Measurements from ENCODE around the gene COA8.

COA8 gene

DNA sequence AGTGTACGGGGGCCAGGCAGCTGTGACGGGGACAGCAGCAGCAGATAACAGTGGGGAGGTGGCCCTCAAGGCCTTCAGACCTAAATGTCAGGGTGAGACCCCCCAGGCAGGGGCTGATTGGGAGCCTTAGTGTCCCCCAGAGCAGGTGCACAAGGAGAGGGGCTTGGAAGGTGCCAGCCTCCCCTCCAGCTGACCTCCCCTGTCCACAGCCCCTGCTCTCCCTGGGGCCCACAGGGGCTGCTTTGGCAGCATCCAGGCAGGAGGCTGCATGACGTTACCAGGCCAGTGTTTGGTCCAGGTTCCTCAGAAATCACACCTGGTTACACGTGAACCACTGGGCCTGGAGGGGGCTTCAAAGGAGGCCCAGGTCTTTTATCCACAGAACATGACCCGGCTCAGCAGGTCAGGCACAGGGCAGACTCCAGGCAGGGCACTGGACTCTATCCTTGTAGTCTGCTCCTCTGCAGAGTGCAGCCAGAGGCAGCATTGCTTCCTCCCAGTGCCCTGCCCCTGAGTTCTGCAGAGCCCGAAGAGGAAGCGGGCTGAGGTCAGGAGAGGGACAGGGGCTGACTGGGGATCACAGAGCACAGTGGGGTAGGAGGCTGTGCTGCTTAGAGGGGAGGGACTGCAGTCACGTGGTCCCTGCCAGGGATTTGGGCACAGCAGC is 36.4 kb upstream of the COA8 start:
- DNase-seq (ENCODE audit: insufficient read length, low spot score) (no peak), FAIRE-seq (peak; percentile 33)
- TF ChIP-seq POU2F2 (IDR thresholded peaks at IDR 0.05; ENCODE audit: low read depth, low read length) (no peak), TAF1 (IDR thresholded peaks at IDR 0.05; ENCODE audit: low read depth, low read length) (no peak), POLR2AphosphoS5 (IDR thresholded peaks at IDR 0.05; ENCODE audit: low read depth, low read length) (no peak), PAX5 (IDR thresholded peaks at IDR 0.05; ENCODE audit: insufficient read depth, low read length, severe bottlenecking) (no peak)

DNA sequence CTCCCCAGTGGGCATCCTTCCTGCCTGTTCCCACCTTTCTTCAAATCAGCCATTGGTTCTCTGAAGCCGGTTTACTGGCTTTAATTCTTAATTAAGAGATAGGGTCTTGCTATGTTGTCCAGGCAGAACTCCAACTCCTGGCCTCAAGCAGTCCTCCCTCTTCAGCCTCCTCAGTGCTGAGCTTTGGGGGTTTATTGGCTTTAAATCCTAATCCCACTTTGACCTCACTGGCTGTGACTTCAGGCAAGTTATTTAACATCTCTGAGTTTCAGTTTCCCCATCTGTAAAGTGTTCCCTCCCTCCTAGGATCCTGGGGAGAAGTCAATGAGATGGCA is 35.9 kb upstream of the COA8 start:
- DNase-seq (ENCODE audit: insufficient read length, low spot score) (no peak), FAIRE-seq (no peak)
- TF ChIP-seq SPI1 (IDR thresholded peaks at IDR 0.05; ENCODE audit: low read depth, low read length), result no peak
- no peak for TF ChIP-seq TAF1 (IDR thresholded peaks at IDR 0.05; ENCODE audit: low read depth, low read length)
- no peak for TF ChIP-seq POLR2AphosphoS5 (IDR thresholded peaks at IDR 0.05; ENCODE audit: low read depth, low read length)
- TF ChIP-seq POU2F2 (IDR thresholded peaks at IDR 0.05; ENCODE audit: low read depth, low read length), result no peak
- TF ChIP-seq POLR2A (IDR thresholded peaks at IDR 0.05; ENCODE audit: low read depth, low read length), result no peak
- TF ChIP-seq PAX5 (IDR thresholded peaks at IDR 0.05; ENCODE audit: insufficient read depth, low read length, severe bottlenecking), result no peak

DNA sequence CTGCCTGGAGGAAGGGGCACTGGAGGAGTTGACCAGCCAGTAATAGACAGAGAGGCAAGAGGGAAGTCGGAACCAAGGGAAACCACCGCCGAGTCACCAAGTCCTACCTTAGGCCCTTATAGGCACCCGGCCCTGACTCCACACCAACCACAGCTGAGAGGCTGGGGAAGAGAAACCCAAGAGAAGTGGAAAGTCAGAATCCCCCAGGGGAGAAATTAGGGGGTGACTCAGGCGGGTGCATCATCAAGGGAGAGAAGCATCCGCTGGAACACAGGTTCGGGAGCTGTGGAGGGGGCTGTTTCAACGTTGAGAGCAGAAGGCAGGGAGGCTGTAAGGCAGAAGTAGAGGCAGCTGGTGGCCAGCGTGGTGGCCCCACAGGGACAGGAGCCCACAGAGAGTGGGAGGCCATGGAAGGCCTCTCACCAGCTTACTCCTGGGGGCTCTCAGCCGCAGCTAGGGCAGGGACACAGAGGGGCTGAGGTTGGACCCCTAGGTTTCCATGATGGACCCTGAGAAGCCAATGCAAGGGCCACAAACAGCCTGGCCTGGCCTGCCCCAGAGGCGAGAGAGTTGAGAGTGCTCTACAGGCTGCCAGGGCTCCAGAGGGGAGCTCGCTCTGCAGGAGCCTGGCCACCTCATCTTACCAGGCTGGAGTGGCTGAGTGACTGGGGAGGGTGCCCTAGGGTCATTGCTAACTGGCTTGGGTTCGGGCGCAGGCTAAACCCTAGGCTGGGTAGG is 35.2 kb upstream of the COA8 start:
- no peak for DNase-seq (ENCODE audit: insufficient read length, low spot score)
- TF ChIP-seq POLR2AphosphoS5 (IDR thresholded peaks at IDR 0.05; ENCODE audit: low read depth, low read length) (no peak), SPI1 (IDR thresholded peaks at IDR 0.05; ENCODE audit: low read depth, low read length) (peak; percentile 78)
- peak; percentile 85 for FAIRE-seq

DNA sequence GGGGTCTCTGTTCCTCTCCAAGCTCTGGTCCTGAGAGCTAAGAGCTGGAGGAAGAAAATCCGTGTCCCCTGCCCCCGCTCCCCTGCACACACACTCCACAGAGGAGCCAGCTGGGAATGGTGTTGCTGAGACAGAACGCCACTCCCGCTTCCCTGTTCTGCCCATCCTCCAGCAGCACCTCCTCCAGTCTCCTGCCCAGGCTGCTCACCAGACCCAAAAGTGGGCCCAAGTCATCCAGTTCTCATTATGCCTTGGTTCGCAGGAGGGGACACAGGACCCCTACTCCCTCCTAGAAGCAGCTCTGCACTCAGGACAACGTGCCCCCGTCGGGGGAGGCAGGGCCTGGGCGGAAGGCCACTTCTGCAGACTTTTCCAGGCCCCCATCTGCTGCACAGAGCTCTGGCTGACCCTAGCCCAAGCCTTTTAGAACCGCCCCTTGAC is 34.6 kb upstream of the COA8 start:
- DNase-seq (ENCODE audit: insufficient read length, low spot score), result no peak
- peak; percentile 63 for FAIRE-seq
- no peak for TF ChIP-seq TAF1 (IDR thresholded peaks at IDR 0.05; ENCODE audit: low read depth, low read length)
- no peak for TF ChIP-seq PAX5 (IDR thresholded peaks at IDR 0.05; ENCODE audit: insufficient read depth, low read length, severe bottlenecking)
- no peak for TF ChIP-seq POLR2AphosphoS5 (IDR thresholded peaks at IDR 0.05; ENCODE audit: low read depth, low read length)
- no peak for TF ChIP-seq POU2F2 (IDR thresholded peaks at IDR 0.05; ENCODE audit: low read depth, low read length)
- TF ChIP-seq POLR2A (IDR thresholded peaks at IDR 0.05; ENCODE audit: low read depth, low read length), result no peak
- no peak for TF ChIP-seq SPI1 (IDR thresholded peaks at IDR 0.05; ENCODE audit: low read depth, low read length)

DNA sequence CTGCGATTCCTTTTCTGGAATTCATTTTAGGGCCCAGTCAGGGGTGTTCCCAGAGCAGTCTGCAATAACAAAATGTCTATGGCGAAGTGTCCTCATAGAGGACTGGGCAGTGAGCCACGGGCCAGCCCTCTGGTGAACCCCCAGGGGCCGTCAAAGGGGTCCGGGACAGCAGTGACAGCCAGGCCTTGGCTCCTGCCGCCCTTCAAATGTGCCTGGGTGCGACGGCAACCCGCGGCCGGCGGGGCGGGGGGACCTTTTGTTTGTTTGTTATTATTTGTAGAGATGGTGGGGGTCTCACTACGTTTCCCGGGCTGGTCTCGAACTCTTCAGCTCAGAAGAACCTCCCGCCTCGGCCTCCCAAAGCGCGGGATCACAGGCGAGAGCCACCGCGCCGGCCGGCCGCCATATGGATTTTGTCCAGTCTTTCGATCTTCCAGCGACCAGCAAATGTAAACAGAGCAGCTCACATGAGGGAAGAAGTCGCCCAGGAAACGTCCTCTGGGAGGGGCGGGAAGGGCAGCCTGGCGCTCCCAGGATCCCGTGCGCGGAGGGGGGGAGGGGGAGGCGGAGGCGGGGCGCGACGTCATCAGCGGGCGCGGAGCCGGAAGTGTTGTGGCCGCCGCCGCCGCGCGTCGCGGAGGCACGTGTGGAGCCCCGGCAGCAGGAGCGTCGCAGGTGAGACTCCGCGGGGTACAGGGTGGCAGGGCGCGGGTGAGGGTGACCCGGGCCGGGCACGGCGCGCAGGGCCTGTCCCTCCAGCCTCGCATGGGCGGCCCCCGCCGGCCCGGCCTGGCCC is 34.0 kb upstream of the COA8 start, which contains the start of gene TRMT61A:
Gene TRMT61A, plus strand, starts transcription at position 610 of the 796 bp plus-strand sequence. CDS start 783 bp downstream, outside the sequence.
- DNase-seq (ENCODE audit: insufficient read length, low spot score) (peak; percentile 97), FAIRE-seq (peak; percentile 96)
- 0 out of 2 replicates have a peak, but pooled peaks have one; percentile 15 for TF ChIP-seq POLR2AphosphoS5 (IDR thresholded peaks at IDR 0.05; ENCODE audit: low read depth, low read length)
- no peak for TF ChIP-seq POU2F2 (IDR thresholded peaks at IDR 0.05; ENCODE audit: low read depth, low read length)
- TF ChIP-seq TAF1 (IDR thresholded peaks at IDR 0.05; ENCODE audit: low read depth, low read length), result 0 out of 2 replicates have a peak, but pooled peaks have one; percentile 26
- no peak for TF ChIP-seq SPI1 (IDR thresholded peaks at IDR 0.05; ENCODE audit: low read depth, low read length)
- TF ChIP-seq POLR2A (IDR thresholded peaks at IDR 0.05; ENCODE audit: low read depth, low read length), result peak; percentile 49; the same call in 1 of the 2 replicates
- no peak for TF ChIP-seq PAX5 (IDR thresholded peaks at IDR 0.05; ENCODE audit: insufficient read depth, low read length, severe bottlenecking)

DNA sequence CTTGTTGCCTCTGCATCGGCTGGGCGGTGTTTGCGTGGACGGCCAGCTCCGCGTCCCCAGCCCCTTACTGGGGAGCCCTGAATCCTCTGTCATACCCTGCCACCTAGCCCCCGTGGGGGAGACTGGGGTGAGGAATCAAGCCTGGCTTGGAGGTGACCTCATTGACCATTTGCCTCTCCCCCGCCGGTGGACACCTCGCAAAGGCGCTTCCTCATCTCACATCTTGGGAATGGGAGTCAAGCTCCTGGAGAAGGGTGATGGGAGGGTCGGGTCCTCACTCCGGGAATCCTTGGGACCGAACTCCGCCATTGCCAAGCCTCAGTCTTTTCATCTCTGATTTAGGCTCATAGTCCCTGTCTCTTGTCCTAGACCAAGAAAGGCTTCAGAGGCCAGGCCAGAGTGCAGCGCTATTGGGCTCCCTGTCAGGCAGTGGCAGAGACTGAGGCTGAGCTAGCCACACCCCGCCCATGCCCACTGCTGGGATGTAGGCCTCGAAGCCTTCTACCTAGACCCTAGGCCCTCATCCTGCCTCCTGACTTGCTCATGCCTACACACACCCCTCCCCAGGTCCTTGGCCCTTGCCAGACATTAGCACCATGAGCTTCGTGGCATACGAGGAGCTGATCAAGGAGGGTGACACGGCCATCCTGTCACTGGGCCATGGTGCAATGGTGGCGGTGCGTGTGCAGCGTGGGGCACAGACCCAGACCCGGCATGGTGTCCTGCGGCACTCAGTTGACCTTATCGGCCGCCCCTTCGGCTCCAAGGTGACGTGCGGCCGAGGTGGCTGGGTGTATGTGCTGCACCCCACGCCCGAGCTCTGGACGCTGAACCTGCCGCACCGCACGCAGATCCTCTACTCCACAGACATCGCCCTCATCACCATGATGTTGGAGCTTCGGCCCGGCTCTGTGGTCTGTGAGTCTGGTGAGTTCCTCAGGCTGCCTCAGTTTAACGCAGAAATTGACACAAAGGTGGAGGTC is 33.1 kb upstream of the COA8 start:
- FAIRE-seq (peak; percentile 20), DNase-seq (ENCODE audit: insufficient read length, low spot score) (no peak)
- TF ChIP-seq TAF1 (IDR thresholded peaks at IDR 0.05; ENCODE audit: low read depth, low read length) (no peak), POLR2AphosphoS5 (IDR thresholded peaks at IDR 0.05; ENCODE audit: low read depth, low read length) (no peak), POU2F2 (IDR thresholded peaks at IDR 0.05; ENCODE audit: low read depth, low read length) (no peak), POLR2A (IDR thresholded peaks at IDR 0.05; ENCODE audit: low read depth, low read length) (no peak), PAX5 (IDR thresholded peaks at IDR 0.05; ENCODE audit: insufficient read depth, low read length, severe bottlenecking) (no peak), SPI1 (IDR thresholded peaks at IDR 0.05; ENCODE audit: low read depth, low read length) (no peak)

DNA sequence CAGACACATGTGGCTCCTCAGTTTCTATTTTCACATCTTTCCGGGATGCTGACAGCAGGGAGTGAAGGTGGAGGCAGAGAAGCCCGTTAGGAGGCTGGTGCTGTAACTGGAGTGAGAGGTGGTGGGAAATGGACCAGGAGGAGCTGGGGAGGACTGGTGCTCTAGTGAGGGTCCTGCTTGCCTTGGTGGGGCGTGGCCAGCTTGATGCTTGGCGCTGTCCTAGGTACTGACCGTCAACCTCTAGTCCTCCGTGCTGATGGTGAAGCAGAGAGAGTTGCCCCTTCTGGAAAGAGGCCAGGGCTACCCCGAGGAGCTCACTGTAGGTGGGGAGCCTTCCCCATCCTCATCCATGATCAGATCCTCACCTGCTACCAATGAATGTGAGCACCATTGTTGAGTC is 32.4 kb upstream of the COA8 start:
- DNase-seq (ENCODE audit: insufficient read length, low spot score) (no peak), FAIRE-seq (peak; percentile 45)
- TF ChIP-seq POU2F2 (IDR thresholded peaks at IDR 0.05; ENCODE audit: low read depth, low read length) (no peak), SPI1 (IDR thresholded peaks at IDR 0.05; ENCODE audit: low read depth, low read length) (no peak), PAX5 (IDR thresholded peaks at IDR 0.05; ENCODE audit: insufficient read depth, low read length, severe bottlenecking) (no peak), POLR2AphosphoS5 (IDR thresholded peaks at IDR 0.05; ENCODE audit: low read depth, low read length) (no peak)

DNA sequence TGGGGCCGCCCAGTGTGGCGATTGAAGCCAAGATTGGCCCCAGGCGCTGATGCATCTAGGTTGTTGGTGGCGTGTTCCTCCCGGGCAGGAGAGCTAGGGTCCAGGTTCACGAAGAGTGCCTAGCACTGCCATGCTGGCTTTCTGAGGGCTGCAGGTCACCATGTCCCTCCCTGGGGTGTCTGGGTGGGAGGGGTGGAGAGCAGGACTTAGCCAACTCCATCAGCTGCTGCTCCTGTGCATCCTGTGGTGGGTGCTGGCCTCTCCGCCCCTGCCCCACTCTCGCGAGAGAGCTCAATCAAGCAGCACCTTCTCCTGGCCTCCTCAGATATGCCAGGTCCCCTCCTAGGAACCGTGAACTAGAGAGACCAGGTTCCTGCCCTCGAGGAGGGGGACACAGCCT is 31.9 kb upstream of the COA8 start:
- TF ChIP-seq POLR2A (IDR thresholded peaks at IDR 0.05; ENCODE audit: low read depth, low read length) (no peak), SPI1 (IDR thresholded peaks at IDR 0.05; ENCODE audit: low read depth, low read length) (no peak), PAX5 (IDR thresholded peaks at IDR 0.05; ENCODE audit: insufficient read depth, low read length, severe bottlenecking) (no peak), POU2F2 (IDR thresholded peaks at IDR 0.05; ENCODE audit: low read depth, low read length) (no peak), TAF1 (IDR thresholded peaks at IDR 0.05; ENCODE audit: low read depth, low read length) (no peak), POLR2AphosphoS5 (IDR thresholded peaks at IDR 0.05; ENCODE audit: low read depth, low read length) (no peak)
- FAIRE-seq (no peak), DNase-seq (ENCODE audit: insufficient read length, low spot score) (no peak)

Measured in GM12891 (cell line).